Activated effector memory CD4-positive, alpha-beta T cell treated with Interleukin-2 at 50 U/mL for 16 hours (primary cell): Measurements from ENCODE around the gene IL1RAPL2.

Experiments used
- DNase-seq: peaks from one replicate; pipeline ENCODE4 v3.0.0-alpha.2; 2020

IL1RAPL2 gene

DNA sequence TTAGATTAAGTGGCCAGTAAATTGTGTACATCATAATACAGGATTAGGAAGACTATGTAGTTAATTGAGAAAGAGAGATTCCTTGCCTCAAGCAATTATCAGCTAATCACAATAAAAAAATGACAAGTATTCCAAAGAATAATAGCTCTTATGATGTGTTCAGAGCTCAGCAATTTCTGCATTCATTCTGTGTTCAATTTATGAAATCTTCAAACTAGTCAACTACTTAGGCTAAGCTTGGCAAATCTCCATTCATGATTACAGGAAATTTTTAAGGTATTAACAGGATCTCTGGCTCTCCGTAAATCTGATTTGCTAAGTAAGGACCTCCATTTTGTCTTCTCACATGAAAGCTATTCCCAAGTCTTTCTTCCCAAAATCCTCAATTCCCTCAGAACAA is 911.4 kb downstream of the IL1RAPL2 start:
- DNase-seq: no peak

DNA sequence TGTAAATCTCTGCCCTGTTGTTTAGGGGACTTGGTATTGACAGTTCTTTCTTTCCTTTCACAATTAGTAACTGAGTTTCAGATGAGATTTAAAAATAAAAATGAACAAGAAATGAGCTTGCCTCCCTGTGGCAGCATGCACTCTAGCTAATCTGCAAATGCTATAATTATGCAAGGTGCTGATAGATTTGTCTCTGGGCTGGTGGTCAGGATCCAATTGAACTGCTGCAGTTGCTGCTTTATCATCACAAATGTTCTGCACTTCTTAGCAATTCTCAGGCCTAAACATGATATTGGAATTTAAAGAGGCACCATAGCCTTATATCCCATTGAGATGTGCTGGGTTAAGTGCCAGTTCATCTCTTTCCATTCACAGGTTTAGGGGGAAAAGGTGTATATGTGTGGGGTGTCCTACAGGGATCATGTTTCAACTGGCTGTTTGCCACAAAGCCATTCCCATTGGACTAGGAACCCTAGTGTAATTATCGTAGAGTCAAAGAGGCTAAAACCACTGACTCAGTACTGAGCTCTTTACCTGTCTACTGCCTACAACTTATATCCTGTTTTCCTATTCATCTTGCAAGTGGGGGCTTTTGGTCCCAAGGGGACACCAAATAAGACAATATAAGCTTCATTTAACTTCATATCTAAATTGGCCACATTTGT is 914.8 kb downstream of the IL1RAPL2 start:
- DNase-seq: no peak

DNA sequence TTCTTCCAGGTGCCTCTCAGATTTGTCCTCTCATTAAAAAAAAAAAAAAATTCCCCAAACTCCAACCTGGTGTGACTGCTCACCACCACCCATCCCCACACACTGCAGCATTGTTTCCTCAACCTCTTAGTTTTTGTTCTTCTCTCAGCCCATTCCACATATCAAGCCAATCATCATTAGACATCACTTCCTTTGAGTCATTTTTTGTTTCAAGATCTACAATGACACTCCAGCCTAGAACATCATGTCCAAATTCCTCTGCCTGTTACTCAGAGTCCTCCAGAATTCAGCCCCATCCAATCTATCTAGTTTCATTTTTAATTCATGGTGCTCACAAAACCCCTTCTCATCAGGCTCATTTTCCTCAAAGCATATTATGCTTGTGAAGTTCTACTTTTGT is 917.0 kb downstream of the IL1RAPL2 start:
- DNase-seq: no peak

DNA sequence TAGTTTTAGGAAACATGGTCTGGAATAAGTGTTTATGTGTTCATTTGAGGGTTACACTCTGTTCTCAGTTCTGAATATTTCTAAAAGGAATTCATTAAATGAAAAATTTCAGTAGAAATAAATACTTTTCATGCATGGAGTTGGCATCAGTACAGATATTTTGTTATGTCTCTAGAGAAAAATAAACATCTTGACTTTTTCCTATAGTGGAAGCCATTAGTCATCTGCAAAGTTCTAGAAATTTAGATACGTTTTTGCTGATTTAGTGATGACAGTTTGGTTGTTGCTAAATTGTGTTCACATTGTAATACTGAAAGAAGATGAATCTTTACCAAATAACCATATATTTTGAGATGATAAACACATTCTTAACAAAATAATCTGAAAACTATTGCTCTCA is 922.7 kb downstream of the IL1RAPL2 start:
- no peak for DNase-seq

DNA sequence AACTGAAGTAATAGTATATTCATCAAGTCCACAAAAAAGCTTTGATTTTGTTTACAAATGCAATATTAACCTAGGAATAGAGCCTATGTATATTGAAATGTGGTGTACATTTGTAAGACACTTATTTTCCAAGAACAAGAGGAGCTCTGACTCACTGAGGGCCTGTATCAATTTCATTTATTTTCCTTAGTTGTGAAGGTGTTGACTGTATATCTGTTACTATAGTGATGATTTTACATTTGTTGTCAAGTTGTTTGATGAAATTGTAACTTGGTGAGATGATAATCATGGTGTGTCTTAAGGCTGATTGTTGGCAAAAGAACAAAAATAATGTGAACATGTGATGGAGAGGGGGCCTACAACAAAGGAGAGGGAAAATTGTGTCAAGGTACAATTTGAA is 929.4 kb downstream of the IL1RAPL2 start:
- no peak for DNase-seq

DNA sequence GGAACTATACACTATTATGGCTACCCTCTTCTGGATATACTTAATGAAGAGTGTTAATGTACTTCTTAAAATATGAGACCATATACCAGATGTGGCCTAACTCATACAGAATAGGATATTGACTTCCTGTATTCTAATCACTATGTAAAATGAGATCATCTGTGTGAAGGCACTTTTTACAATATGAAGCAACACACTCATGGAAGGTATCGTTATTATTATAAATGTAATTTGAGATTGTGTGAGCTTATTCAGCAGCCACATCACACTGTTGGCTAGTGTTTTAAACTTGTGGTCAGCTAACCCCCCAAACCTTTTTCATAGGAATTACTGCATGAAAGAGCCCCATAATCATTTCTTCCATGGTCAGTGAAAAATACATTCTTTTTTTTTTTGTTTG is 936.3 kb downstream of the IL1RAPL2 start:
- no peak for DNase-seq

DNA sequence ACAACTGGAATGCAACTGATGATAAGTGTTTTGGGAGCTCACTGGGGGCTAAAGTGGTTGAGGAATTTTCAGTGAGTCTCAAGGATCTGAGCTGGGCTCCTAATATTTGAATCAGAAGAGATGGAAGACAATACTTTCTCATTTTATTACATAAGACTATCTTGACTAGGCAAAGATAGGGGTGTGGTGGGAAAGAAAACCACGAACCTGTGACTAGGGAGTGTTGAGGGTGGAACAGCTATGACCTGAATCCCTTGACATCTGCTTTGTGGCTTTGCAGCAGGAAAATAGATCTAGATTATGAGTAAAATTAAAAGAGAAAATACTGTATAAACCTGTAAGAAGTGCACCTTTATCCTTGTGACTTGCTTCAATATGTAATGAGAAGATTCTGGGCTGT is 949.6 kb downstream of the IL1RAPL2 start:
- no peak for DNase-seq

DNA sequence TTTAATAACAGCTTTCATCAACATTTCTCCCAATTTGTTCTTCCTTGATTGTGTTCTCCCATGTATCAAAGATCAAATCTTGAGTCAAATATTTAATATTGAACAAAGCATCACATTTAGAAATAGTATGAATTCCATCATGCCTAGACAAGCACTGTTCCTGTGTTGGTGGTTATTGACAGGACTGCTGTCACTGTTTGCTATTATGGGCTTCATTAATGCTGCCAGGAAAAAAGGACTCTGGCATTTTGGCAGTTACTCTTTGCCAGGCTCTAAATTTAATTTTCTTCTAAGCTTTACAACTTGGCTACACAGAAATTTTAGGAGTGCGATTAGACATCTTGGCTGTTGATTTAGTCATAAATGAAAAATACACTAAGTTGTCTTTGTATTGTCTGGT is 960.4 kb downstream of the IL1RAPL2 start:
- DNase-seq: no peak

DNA sequence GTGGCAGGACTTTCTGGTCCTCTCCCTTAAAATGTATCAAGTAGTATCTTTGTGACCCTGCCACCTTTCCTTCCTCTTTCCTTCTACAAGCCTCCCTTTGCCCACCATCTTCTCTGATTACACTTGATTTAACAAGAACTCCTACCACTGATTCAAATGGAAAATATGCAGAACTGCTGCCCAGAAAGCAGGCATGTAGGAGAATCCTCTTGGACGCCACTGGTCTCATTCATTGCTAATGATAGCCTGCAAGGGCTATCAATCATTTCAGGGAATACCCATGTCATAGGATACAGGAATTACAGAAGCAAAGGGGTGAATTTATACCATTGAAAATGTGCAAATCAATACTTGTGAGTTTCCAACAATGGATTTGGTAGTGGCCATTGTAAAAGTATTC is 961.8 kb downstream of the IL1RAPL2 start:
- no peak for DNase-seq

DNA sequence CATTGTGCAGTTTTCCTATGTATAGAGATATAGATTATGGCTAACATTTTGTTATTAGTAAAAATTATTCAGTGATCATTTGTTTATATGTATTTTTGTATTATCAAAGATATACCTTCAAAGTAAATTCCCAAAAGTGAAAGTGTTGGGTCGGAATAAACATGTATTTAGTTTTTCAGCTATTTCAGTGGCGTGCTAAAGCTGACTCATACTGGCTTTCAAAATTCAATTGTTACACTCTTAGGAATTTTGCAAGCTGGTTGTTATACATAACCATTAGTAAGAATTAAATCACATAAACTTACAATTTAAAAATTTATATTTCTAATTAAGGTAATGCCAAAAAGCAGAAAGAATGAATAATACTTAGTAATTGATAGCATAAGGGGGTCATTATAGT is 968.0 kb downstream of the IL1RAPL2 start:
- DNase-seq: no peak

DNA sequence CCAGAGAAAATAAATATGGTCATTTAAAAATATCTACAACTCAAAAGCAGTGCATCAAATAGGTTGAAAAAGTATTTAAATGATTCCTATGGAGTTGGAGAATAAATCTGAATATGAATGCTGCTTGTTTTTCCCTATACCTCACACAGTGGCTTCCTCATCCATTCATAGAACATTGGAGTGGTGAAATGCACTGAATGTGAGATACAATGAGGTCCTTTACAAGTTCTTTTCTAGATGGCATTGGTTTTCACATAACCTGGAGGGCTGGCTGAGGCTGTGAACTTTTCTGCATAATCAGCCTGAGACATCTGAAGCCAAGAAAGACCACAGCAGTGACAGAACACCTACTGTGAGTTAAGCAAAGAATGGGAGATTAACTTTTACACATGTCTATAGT is 977.3 kb downstream of the IL1RAPL2 start:
- no peak for DNase-seq

DNA sequence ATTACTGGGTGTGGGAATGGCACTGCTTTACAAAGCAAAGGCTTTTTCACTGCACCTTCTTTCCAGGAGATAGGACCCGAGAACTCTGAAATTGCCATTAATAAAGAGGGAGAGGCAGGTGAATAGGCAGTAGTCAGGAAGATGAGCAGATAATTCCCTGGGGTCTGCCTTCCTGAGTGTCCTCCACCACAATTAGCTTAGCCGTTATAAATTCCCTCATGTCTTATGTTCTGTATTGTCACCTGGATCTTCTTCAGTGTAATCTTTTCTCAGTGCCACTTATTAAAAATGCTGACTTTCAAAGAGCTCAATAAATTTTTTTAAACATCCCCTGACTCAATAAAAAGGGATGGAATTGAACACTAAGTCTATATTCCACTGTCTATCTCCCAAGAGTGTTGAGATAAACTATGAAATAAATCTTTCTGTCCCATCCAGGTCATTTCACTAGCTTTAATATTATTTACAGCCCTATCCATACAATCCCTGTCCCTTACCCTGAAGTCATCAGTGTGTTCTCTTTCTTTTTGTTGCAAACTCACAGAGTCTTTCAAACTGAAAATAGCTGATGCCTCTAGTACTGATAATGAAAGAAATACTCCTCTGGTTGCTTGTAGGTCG is 984.2 kb downstream of the IL1RAPL2 start:
- no peak for DNase-seq

DNA sequence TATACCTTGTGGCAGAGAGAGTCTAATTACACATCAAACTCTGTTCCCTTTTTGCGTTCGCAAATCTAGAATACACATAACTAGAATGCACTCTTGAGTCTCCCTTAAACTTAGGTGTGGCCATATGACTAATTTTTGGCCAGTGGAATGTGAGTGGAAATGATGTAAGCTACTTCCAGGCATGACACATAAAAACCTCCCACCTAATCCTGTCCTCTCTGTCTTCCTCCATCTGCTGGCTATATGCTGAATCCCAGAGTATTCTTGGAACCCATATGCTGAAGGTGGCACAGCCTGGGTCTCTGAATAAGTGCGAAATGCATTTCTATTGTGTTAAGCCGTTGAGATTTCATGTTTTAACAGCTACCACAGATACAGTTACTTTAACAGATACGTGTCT is 986.4 kb downstream of the IL1RAPL2 start:
- no peak for DNase-seq

DNA sequence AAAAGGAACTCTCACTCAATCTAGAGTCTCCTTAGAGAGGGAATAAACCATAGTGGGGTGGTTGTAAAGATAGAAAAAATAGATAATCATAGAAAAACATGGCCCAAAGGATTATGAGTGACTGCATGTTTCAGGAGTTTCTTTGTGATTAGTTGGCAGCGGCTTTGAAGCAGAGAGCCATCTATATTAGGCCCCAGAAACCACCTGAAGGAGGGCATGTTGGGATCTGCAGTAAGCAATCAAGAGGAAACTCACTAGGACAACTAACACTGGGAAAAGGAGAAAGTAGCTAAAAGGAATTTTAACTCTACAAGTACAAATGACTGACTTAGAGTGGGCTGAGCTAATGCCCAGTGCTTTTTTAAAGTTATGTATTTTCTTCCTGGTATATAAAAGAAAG is 987.1 kb downstream of the IL1RAPL2 start:
- no peak for DNase-seq

DNA sequence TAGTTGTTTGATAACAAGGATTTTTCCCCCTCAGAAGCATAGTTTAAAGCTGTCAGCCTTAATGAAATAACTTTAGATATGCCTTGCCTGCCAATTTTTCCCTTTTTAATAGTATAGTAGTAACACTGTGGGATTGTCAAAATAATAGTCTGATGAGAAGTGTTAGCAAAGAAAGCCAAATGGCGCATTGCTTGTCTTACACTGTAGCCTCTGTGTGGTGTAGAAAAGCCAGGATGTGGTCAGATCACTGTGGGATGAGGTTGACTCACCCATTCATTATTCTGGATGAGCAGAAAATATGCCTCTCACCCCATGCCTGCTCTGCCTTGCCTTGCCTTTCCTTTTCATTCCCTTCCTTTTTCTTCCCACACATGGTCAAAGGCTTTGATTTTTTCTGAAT is 998.5 kb downstream of the IL1RAPL2 start:
- DNase-seq: no peak

DNA sequence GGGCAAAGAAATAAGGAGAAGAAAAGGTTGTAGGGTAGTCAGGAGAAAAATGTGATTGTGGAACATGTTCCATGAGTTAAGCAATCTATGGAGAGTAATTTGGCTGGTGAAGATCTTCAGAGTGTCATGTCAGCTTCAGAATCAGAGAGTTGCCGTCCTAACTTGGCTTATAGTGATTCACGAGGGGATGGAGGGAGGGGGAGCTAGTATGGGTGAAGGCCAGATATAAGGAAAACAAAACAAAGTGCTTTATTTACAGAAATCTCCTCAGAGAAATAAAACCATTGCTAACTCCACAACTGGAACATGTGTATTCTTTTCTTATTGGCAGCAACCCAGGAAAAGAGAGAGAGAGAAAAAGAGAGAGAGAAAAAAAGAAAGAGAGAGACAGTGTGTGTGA is 999.9 kb downstream of the IL1RAPL2 start:
- no peak for DNase-seq

DNA sequence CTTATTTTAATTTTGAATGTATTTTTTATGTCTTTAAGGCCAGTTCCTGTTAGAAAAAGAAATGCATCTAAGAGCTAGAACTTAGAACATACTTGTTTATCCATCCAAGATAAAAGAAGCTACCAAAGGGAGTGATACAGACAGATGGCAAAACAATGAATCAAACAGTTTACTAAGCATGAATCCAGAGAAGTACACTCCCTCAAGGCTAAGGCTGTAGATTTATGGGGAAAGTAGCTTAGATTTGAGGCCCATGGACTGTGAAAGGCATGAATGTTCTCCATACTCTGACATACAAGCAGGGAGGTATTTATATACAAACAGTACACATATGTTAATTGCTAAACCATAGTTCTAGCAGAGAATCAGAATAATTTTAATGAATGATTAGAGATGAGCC is 1001.1 kb downstream of the IL1RAPL2 start:
- no peak for DNase-seq

DNA sequence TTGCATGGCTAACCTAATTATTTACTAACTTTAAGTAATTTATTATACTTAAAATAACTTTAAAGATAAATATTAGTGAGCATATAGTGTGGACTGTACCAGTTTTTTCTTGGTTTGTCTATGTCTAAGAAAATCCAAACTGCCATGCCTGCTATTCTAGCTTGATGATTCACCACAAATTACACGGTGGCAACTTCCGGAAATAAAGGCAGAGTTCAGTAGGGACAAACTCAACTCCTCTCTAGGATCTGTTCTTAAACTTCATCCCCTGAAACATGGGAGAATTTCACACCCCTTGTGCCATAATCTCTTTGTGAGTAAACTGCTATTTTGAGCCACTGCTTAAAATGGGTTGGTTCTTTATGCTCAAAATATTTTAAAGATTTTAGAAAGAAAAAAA is 1042.7 kb downstream of the IL1RAPL2 start:
- DNase-seq: no peak

DNA sequence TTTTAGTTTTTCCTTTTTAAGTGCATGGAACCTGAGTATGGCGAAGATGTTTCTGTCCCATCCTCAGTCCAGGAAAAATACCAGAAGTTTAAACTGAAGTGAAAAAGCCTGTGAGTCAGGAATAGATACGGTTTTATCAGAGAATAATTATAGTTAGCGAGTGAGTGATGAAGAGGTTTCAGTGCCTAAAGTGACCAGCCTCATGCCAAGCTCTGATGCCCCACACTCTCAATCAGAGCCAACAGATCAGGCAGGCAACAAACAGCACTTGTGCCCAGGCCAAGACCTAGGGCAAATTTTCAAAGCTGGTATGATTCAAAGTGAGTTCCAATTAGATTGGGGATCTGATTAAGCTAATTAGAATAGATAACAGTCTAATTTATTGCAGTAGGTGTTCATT is 1043.5 kb downstream of the IL1RAPL2 start:
- DNase-seq: no peak

DNA sequence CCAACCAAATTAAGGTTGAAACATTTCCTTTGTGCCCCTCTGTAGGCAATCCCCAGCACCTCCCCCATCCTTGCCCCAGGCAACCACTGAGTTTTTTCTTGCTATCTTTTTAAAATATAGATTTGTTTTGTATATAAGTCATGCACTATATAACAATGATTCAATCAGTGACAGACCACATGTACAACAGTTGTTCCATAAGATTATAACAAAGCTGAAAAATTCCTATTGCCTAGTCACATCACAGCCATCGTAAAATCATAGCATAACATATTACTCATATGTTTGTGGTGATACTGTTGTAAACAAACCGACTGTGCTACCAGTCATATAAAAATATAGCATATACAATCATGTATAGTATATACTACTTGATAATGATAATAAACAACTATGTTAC is 1044.4 kb downstream of the IL1RAPL2 start:
- no peak for DNase-seq

DNA sequence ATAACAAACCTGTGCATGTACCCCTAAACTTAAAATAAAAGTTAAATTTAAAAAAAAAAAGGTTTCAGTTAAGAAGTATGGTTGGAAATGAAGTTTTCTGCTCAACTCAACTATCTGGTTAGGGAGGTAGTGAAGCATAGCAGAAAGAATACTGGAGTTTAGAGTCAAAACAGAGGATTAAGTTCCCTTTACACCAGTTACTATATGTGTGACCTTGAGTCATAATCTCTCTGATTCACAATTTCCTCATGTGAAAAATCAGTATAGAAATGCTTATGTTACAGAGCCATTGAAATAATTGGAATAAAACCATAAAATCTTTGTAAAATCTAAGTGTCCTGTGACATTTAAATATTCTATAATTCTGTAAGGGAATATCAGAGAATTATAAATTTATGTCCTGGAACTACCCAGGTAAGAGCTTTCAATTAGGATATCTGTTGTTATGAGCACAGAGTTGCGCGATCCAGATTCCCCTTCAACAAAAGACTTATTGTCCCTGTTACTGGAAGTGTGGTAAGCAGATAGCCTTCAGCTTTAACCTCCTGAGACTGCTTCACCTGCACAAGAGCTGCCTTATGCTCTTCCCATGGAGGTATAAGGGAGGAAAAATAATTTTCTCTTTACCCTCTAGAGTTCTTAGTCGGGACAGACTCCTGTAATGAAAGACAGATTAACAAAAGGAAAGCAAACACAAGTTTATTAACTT is 1052.5 kb downstream of the IL1RAPL2 start:
- DNase-seq: no peak

DNA sequence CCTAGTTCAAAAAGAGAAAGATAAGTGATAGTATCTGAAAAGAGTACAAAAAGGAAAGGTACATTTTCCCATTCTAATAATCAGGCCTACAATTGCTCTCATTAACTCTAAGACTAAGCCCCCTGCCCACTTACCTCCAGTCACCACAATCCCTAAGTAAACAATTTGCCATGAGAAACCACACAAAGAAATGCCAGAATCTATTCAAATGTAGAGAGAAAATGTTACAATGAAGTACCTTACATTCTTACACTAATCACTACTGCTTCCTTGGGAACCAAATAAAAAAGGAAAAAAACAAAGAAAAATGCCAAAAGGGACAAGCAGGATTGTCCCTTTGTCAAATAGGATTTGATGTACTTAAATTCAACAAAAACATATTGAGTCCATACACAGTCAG is 1068.2 kb downstream of the IL1RAPL2 start:
- DNase-seq: no peak

DNA sequence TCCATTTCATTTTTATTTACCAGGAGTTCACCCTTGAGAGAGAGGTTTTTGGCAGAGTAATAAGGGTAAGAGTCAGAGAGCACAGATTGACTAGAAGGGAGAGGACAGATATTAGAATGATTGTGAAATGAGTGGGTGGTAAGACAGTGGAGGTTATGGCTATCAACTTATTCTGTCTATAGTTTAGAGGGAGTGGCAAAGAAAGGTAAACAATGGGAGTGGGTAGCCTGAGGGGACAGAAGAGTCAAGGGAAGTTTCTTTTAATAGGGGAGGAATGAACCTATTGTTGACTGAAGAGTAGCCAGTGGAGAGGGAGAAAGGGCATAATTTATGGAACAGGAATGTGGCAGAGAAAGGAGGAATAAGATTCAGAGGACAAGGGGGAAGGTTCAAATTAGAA is 1069.8 kb downstream of the IL1RAPL2 start:
- no peak for DNase-seq

DNA sequence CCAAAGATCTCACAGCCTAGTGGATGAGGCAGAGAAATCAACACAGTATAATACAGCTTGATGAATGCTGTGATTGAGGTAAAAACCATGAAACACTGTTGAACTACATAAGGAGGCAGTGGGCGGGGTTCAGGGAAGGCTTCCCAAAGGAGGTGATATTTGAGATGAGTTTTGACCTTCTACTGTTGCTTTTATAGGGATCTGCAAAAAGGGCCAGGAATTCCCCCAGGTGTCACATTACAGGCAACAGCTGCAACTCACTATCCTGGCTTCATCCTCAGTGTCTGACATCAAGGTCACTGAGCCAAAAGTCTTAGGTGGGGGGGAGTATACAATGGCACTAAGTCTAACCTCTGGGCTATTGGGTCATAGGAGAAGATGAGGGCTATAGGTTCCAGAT is 1070.7 kb downstream of the IL1RAPL2 start:
- no peak for DNase-seq
